ENCODE data around the gene ZFAND2A. TPM values are rescaled to one million over a fixed set of nuclear protein-coding genes. Genes with fewer than 3 reads are reported as not detected.

ZFAND2A gene
- total RNA-seq, 4 donors from 2014 or later, result 6.4 to 23.3 (median 14.0) TPM

GRCh38 chr7:1110358-1110757 lies 49.6 kb downstream of the ZFAND2A start:
- no peak overlapping the region for H3K4me3 ChIP-seq
- H3K36me3 ChIP-seq, result peaks cover 0 to 8% (median 0%) of the 10 kb centered on the region in 3 donors
- no peaks in the 10 kb centered on the region for H3K27me3 ChIP-seq
- DNase-seq, result no peak
- intact Hi-C loops (cut with DNase I), result no loop called here
- no peaks in the 10 kb centered on the region for H3K9me3 ChIP-seq
- H3K4me1 ChIP-seq, result no peaks in the 10 kb centered on the region
- H3K27ac ChIP-seq, result no peak overlapping the region
- 86 to 100% methylated on average over 4 to 11 of the region's 28 CpGs for WGBS, 2 donors
- no peak for TF ChIP-seq POLR2A (IDR thresholded peaks at IDR 0.05)
- no peak for TF ChIP-seq CTCF (IDR thresholded peaks at IDR 0.05)

- DNase-seq, result no peak
- Histone ChIP-seq H3K9me3 (no peaks in the 10 kb centered on the region), H3K4me3 (no peak overlapping the region), H3K36me3 (peaks cover 0 to 8% (median 0%) of the 10 kb centered on the region in 3 donors), H3K27me3 (no peaks in the 10 kb centered on the region), H3K4me1 (no peaks in the 10 kb centered on the region), H3K27ac (no peak overlapping the region)
- WGBS, 2 donors, result 75 to 96% methylated on average over 12 to 27 of the region's 55 CpGs
- intact Hi-C loops (cut with DNase I), result no loop called here
- TF ChIP-seq POLR2A (IDR thresholded peaks at IDR 0.05) (no peak), CTCF (IDR thresholded peaks at IDR 0.05) (no peak)
These were observed 50.2 kb downstream of the ZFAND2A start for GRCh38 chr7:1109581-1110310.

GRCh38 chr7:1108264-1108920 lies 51.6 kb downstream of the ZFAND2A start:
- intact Hi-C loops (cut with DNase I), result no loop called here
- Histone ChIP-seq H3K27me3 (no peaks in the 10 kb centered on the region), H3K9me3 (no peaks in the 10 kb centered on the region), H3K27ac (no peak overlapping the region), H3K4me1 (no peaks in the 10 kb centered on the region), H3K36me3 (peaks cover 0 to 8% (median 0%) of the 10 kb centered on the region in 3 donors), H3K4me3 (no peak overlapping the region)
- TF ChIP-seq CTCF (IDR thresholded peaks at IDR 0.05) (no peak), POLR2A (IDR thresholded peaks at IDR 0.05) (no peak)
- no peak for DNase-seq
- 93 to 96% methylated on average over 12 to 17 of the region's 30 CpGs for WGBS, 2 donors

- no peak overlapping the region for H3K4me3 ChIP-seq
- peaks cover 0 to 3% (median 0%) of the 10 kb centered on the region in 3 donors for H3K36me3 ChIP-seq
- TF ChIP-seq CTCF (IDR thresholded peaks at IDR 0.05) (no peak), POLR2A (IDR thresholded peaks at IDR 0.05) (no peak)
- 78 to 83% methylated on average over 12 of the region's 20 CpGs for WGBS, 2 donors
- no peaks in the 10 kb centered on the region for H3K9me3 ChIP-seq
- intact Hi-C loops (cut with DNase I), result no loop called here
- no peaks in the 10 kb centered on the region for H3K4me1 ChIP-seq
- no peaks in the 10 kb centered on the region for H3K27me3 ChIP-seq
- DNase-seq, result no peak
- H3K27ac ChIP-seq, result no peak overlapping the region
These were observed 53.1 kb downstream of the ZFAND2A start for GRCh38 chr7:1106793-1107421.

Measured in esophagus squamous epithelium (tissue), 5 donors.